Gastrocnemius medialis (tissue), 4 donors: ENCODE data around the gene STPG3.

ENCODE experiments used
- POLR2A ChIP-seq, 2 donors: fragments of 450-650 bp; IDR thresholded peaks; one replicate each; pipeline ENCODE4 v1.6.1; 2017; ENCODE audit warnings: antibody characterized with exemption in 2 of 2, mild to moderate bottlenecking in 2 of 2, moderate library complexity in 2 of 2
- TF ChIP-seq, protein P1 (sequence below), 5 experiments: fragments of 450-650 bp in 3 of 5; fragments of 200-600 bp in 2 of 5; sonication (generic) in 2 of 5; IDR thresholded peaks in 4 of 5; conservative IDR thresholded peaks in 1 of 5; 1 replicate in 4 of 5; 2 replicates in 1 of 5; pipeline ENCODE4 v1.5.1; 2016 to 2019; ENCODE audit warnings: antibody characterized with exemption in 5 of 5, mild to moderate bottlenecking in 3 of 5, moderate library complexity in 3 of 5

GRCh38 chr9:137281345-137282116, 30.4 kb downstream of the STPG3 start:
- TF ChIP-seq, protein P1, sequence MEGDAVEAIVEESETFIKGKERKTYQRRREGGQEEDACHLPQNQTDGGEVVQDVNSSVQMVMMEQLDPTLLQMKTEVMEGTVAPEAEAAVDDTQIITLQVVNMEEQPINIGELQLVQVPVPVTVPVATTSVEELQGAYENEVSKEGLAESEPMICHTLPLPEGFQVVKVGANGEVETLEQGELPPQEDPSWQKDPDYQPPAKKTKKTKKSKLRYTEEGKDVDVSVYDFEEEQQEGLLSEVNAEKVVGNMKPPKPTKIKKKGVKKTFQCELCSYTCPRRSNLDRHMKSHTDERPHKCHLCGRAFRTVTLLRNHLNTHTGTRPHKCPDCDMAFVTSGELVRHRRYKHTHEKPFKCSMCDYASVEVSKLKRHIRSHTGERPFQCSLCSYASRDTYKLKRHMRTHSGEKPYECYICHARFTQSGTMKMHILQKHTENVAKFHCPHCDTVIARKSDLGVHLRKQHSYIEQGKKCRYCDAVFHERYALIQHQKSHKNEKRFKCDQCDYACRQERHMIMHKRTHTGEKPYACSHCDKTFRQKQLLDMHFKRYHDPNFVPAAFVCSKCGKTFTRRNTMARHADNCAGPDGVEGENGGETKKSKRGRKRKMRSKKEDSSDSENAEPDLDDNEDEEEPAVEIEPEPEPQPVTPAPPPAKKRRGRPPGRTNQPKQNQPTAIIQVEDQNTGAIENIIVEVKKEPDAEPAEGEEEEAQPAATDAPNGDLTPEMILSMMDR (IDR thresholded peaks at IDR 0.05 in 4 of 5, conservative IDR thresholded peaks at IDR 0.05 in 1 of 5) = no peak
- TF ChIP-seq POLR2A (IDR thresholded peaks at IDR 0.05) = no peak
